IPS-NIHi11 (cell line): Measurements from ENCODE around the gene TMPRSS9.
"Not testable (repeated sequence)": the region's sequence is repeated elsewhere in the genome, so short reads cannot be mapped to it uniquely, and the experiment has no call there.

Source experiments
- DNase-seq: peaks from one replicate; pipeline ENCODE4 v3.0.0; 2012; ENCODE audit warnings: mixed read lengths, low spot score

The TMPRSS9 gene

GRCh38 chr19:2438178-2438577 lies 78.1 kb downstream of the TMPRSS9 start:
- no peak for DNase-seq

- DNase-seq = no peak
Observed at GRCh38 chr19:2440515-2440914, 80.5 kb downstream of the TMPRSS9 start.

GRCh38 chr19:2441096-2441752 lies 81.2 kb downstream of the TMPRSS9 start:
- DNase-seq = no peak

- DNase-seq = no peak
Observed at GRCh38 chr19:2443116-2443784, 83.2 kb downstream of the TMPRSS9 start.

GRCh38 chr19:2443785-2444182 lies 83.7 kb downstream of the TMPRSS9 start:
- no peak for DNase-seq

GRCh38 chr19:2444251-2445002 lies 84.4 kb downstream of the TMPRSS9 start:
- DNase-seq = no peak

- DNase-seq = no peak
Observed at GRCh38 chr19:2446381-2446780, 86.3 kb downstream of the TMPRSS9 start.

- no peak for DNase-seq
Observed at GRCh38 chr19:2449019-2449418, 89.0 kb downstream of the TMPRSS9 start.

GRCh38 chr19:2451138-2451537 lies 91.1 kb downstream of the TMPRSS9 start:
- no peak for DNase-seq

GRCh38 chr19:2451741-2452140 lies 91.7 kb downstream of the TMPRSS9 start:
- DNase-seq = no peak

- DNase-seq = no peak
Observed at GRCh38 chr19:2453431-2454025, 93.5 kb downstream of the TMPRSS9 start.

- DNase-seq = no peak
Observed at GRCh38 chr19:2454199-2454961, 94.3 kb downstream of the TMPRSS9 start.

GRCh38 chr19:2454962-2455850 lies 95.1 kb downstream of the TMPRSS9 start:
- DNase-seq = no peak

GRCh38 chr19:2455851-2456570 lies 95.9 kb downstream of the TMPRSS9 start:
- DNase-seq = peak; percentile 59

GRCh38 chr19:2457394-2458037 lies 97.5 kb downstream of the TMPRSS9 start:
- DNase-seq = no peak

- DNase-seq = no peak
Observed at GRCh38 chr19:2458054-2458453, 98.0 kb downstream of the TMPRSS9 start.

GRCh38 chr19:2458776-2459175 lies 98.7 kb downstream of the TMPRSS9 start:
- DNase-seq = not testable (repeated sequence)

GRCh38 chr19:2460245-2460644 lies 100.2 kb downstream of the TMPRSS9 start:
- no peak for DNase-seq

- DNase-seq = peak; percentile 82
Observed at GRCh38 chr19:2461751-2462634, 101.9 kb downstream of the TMPRSS9 start.
